GM12878 (cell line): Measurements from ENCODE around the gene RERE. TPM values are rescaled to one million over a fixed set of nuclear protein-coding genes. Genes with fewer than 3 reads are reported as not detected.

Experiments
- ATAC-seq: fragments of 200-7000 bp; cut with Tn5 transposase; 3 replicates; pipeline ENCODE4 v1.9.1; 2020; ENCODE audit warnings: mild to moderate bottlenecking, moderate library complexity
- BruUV-seq: library from RNA; stranded (reverse); fragments of 400-500 nt; replicated peaks from 2 replicates; lab custom pipeline; 2021; lab: Mats Ljungman, UMichigan
- CTCF ChIA-PET: fragments of 300-600 bp; sonication (Branson Sonifier 250); formaldehyde crosslinking; extraction: SDS; loops from one replicate; lab custom pipeline; 2021; ENCODE audit warnings: inconsistent platforms; lab: Yijun Ruan, JAX
- POLR2A ChIA-PET: fragments of 350-600 bp; formaldehyde crosslinking; extraction: SDS; loops from one replicate; lab custom pipeline; 2021; ENCODE audit warnings: inconsistent platforms; lab: Charles Lee
- RAD21 ChIA-PET: fragments of 300-600 bp; sonication (Branson Sonifier 250); formaldehyde crosslinking; loops from one replicate; lab custom pipeline; 2023; ENCODE audit warnings: antibody characterized with exemption; ENCODE audit not compliant: unreplicated experiment; lab: Charles Lee
- SMC1A ChIA-PET: fragments of 300-600 bp; sonication (Branson Sonifier 250); formaldehyde crosslinking; loops from one replicate; lab custom pipeline; 2023; ENCODE audit not compliant: unreplicated experiment, uncharacterized antibody; lab: Charles Lee
- DNase-seq: peaks from one replicate; pipeline ENCODE4 v3.0.0-alpha.2; 2011; ENCODE audit warnings: low read depth, low spot score
- FAIRE-seq: peaks from 3 replicates; lab custom pipeline; 2011; peaks lifted over from hg19 to GRCh38; lab: Jason Lieb, UNC
- H2AFZ ChIP-seq: 2 replicates; pipeline ENCODE4 v1.6.0; 2011; ENCODE audit warnings: low read depth, low read length, control low read depth; ENCODE audit not compliant: control insufficient read depth
- H3K27ac ChIP-seq: 2 replicates; pipeline ENCODE4 v1.5.1; 2011; ENCODE audit warnings: control low read depth; ENCODE audit not compliant: control insufficient read depth, insufficient read depth
- H3K27me3 ChIP-seq, 2 experiments: replicated peaks in 1 of 2; 2 replicates each; pipeline versions ENCODE4 v1.6.0 to v1.6.1; 2011; ENCODE audit warnings: low read length in 1 of 2; ENCODE audit not compliant: control insufficient read depth in 2 of 2, insufficient read depth in 2 of 2
- H3K36me3 ChIP-seq, 2 experiments: 2 replicates each; pipeline ENCODE4 v1.5.1; 2011; ENCODE audit warnings: low read length in 1 of 2; ENCODE audit not compliant: control insufficient read depth in 2 of 2, insufficient read depth in 2 of 2
- H3K4me1 ChIP-seq: 2 replicates; pipeline ENCODE4 v1.6.1; 2011; ENCODE audit warnings: mild to moderate bottlenecking, low read length, moderate library complexity, mixed read lengths; ENCODE audit not compliant: control insufficient read depth, insufficient read depth
- H3K4me2 ChIP-seq: 2 replicates; pipeline ENCODE4 v1.6.0; 2011; ENCODE audit warnings: control low read depth; ENCODE audit not compliant: control insufficient read depth, insufficient read depth
- H3K4me3 ChIP-seq: fragments of 200-600 bp; sonication (generic); 2 replicates; pipeline ENCODE4 v1.5.1; 2016
- H3K79me2 ChIP-seq: 2 replicates; pipeline ENCODE4 v1.6.0; 2011; ENCODE audit warnings: low read length; ENCODE audit not compliant: control insufficient read depth, insufficient read depth
- H3K9ac ChIP-seq: 2 replicates; pipeline ENCODE4 v1.8.0; 2011; ENCODE audit warnings: low read length, control low read depth, mixed read lengths; ENCODE audit not compliant: control insufficient read depth, insufficient read depth
- H3K9me3 ChIP-seq: replicated peaks from 3 replicates; pipeline ENCODE4 v1.5.1; 2011; ENCODE audit warnings: mild to moderate bottlenecking, low read length; ENCODE audit not compliant: control insufficient read depth, insufficient read depth
- H4K20me1 ChIP-seq: 2 replicates; pipeline ENCODE4 v1.6.0; 2011; ENCODE audit not compliant: control insufficient read depth, insufficient read depth
- CHD1 ChIP-seq: IDR thresholded peaks from 2 replicates; pipeline ENCODE4 v1.6.1; 2012; ENCODE audit warnings: low read depth, low read length, improper control_type of control experiment
- GABPA ChIP-seq: IDR thresholded peaks from 2 replicates; pipeline ENCODE4 v1.6.1; 2014; ENCODE audit warnings: antibody characterized with exemption, low read depth, mild to moderate bottlenecking, inconsistent platforms
- NFYB ChIP-seq: IDR thresholded peaks from 2 replicates; pipeline ENCODE4 v1.6.1; 2011; ENCODE audit warnings: low read depth, mild to moderate bottlenecking, low read length, improper control_type of control experiment, moderate library complexity; ENCODE audit not compliant: insufficient read depth
- NR2C1 ChIP-seq: fragments of 450-650 bp; IDR thresholded peaks from 2 replicates; pipeline ENCODE4 v1.6.1; 2017; ENCODE audit warnings: antibody characterized with exemption, mild to moderate bottlenecking, moderate library complexity
- NR2C2 ChIP-seq: IDR thresholded peaks from 2 replicates; pipeline ENCODE4 v1.6.1; 2011; ENCODE audit warnings: borderline replicate concordance, low read depth; ENCODE audit not compliant: control insufficient read depth, insufficient read length
- POLR2A ChIP-seq: IDR thresholded peaks from 2 replicates; pipeline ENCODE4 v1.6.1; 2011; ENCODE audit warnings: low read depth, mild to moderate bottlenecking, low read length
- POU2F2 ChIP-seq: IDR thresholded peaks from 3 replicates; pipeline ENCODE4 v1.6.1; 2011; ENCODE audit warnings: low read depth, mild to moderate bottlenecking, low read length, borderline replicate concordance
- RELA ChIP-seq: fragments of 450-650 bp; IDR thresholded peaks from 2 replicates; pipeline ENCODE4 v1.8.0; 2014; ENCODE audit warnings: borderline replicate concordance; ENCODE audit not compliant: partially characterized antibody
- STAT3 ChIP-seq: IDR thresholded peaks from 2 replicates; pipeline ENCODE4 v1.6.1; 2011; ENCODE audit warnings: low read depth, low read length, improper control_type of control experiment
- TCF7 ChIP-seq: IDR thresholded peaks from 2 replicates; pipeline ENCODE4 v1.6.1; 2014; ENCODE audit warnings: antibody characterized with exemption, borderline replicate concordance
- WGBS: methylation state at CpG from one replicate; pipeline ENCODE4 v1.1.6; 2016; ENCODE audit warnings: low lambda C conversion rate; ENCODE audit not compliant: insufficient replicate concordance, insufficient coverage; ENCODE audit errors: missing lambda C conversion rate; 5-methylcytosine and 5-hydroxymethylcytosine counted together
- in situ Hi-C: fragments of 300-500 bp; cut with MboI; formaldehyde crosslinking; loops from 9 replicates; pipeline ENCODE4 v1.14.3; 2018; ENCODE audit warnings: mixed read lengths
- intact Hi-C: fragments of 100-400 bp; cut with micrococcal nuclease; formaldehyde crosslinking; loops from one replicate; pipeline ENCODE4 v1.14.2; 2022; ENCODE audit not compliant: unreplicated experiment
- polyA plus RNA-seq, 11 experiments: library from polyadenylated mRNA; depleted of rRNA in 4 of 11; unstranded in 6 of 11; stranded (reverse) in 5 of 11; fragments of >200 nt; fragmentation: Nextera tagmentation in 4 of 11; fragmentation: Illumina TruSeq in 1 of 11; extraction: Ambion mirVana in 4 of 11; extraction: Trizol in 1 of 11; gene quantifications; 1 replicate in 1 of 11; 2 replicates in 10 of 11; pipeline versions ENCODE4 v1.2.1 to v1.2.3, GENCODE V29; 2011 to 2016; ENCODE audit warnings: inconsistent platforms in 2 of 11, missing spikeins in 2 of 11, low read depth in 1 of 11
- total RNA-seq, 4 experiments: library from RNA; depleted of rRNA in 3 of 4; stranded (reverse); fragments of >200 nt in 3 of 4; fragmentation: Illumina TruSeq in 1 of 4; extraction: Trizol in 1 of 4; gene quantifications; 2 replicates each; pipeline versions ENCODE4 v1.2.1 to v1.2.3, GENCODE V29; 2013 to 2021
- TF ChIP-seq, protein P1 (sequence below): fragments of 450-650 bp; IDR thresholded peaks from 2 replicates; pipeline ENCODE4 v1.6.1; 2016; ENCODE audit warnings: mild to moderate bottlenecking
- TF ChIP-seq, protein P2 (sequence below): IDR thresholded peaks from 2 replicates; pipeline ENCODE4 v1.6.1; 2012; ENCODE audit warnings: low read depth, low read length, improper control_type of control experiment
- TF ChIP-seq, protein P3 (sequence below): fragments of 450-650 bp; IDR thresholded peaks from 2 replicates; pipeline ENCODE4 v1.6.1; 2017; ENCODE audit warnings: mild to moderate bottlenecking, moderate library complexity
- TF ChIP-seq, protein P4 (sequence below): IDR thresholded peaks from 2 replicates; pipeline ENCODE4 v1.6.1; 2012; ENCODE audit warnings: improper control_type of control experiment, low read depth, low read length; ENCODE audit not compliant: insufficient replicate concordance

The RERE gene
- total and polyA plus RNA-seq, 10 of the 15 experiments (the other 5 are each of a cell fraction or from before 2014, with no cell fraction given): 5.2 to 60.5 (median 20.2) TPM

DNA sequence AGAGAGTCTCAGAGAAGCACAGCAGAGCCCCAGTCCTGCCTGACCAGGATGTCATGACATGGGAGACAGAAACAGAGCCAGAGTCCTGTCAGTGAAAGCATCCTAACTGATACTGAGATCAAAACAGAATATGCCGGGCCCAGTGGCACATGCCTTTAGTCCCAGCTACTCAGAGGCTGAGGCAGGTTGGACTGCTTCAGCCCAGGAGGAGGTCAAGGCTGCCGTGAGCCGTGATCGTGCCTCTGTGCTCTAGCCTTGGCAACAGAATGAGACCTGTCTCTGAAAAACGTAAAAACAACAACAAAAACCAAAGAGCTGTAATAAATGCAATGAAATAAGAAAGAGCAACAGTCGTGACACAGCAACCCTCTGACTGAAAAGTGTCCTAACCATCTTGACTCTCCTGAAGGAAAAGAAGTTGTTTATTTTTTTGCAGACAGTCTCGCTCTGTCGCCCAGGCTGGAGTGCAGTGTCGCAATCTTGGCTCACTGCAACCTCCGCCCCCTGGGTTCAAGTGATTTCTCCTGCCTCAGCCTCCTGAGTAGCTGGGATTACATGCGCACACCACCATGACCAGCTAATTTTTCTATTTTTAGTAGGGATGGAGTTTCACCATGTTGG, 310.3 kb downstream of the RERE start:
- H3K4me3 ChIP-seq: no peak overlapping the region
- no peaks in the 10 kb centered on the region for H3K9me3 ChIP-seq
- H3K36me3 ChIP-seq: peaks cover 0 to 3% of the 10 kb centered on the region in 2 experiments; a peak in 1 of 4 replicates
- H3K27ac ChIP-seq: no peak overlapping the region
- no peak for FAIRE-seq
- in situ Hi-C loops: no loop called here
- no peaks in the 10 kb centered on the region for H3K27me3 ChIP-seq
- H2AFZ ChIP-seq: no peak overlapping the region
- ChIA-PET SMC1A (interaction anchor here (1.1 to 1.4 kb wide), 2 partner anchors 9 to 27 kb away, joined by 4 read pairs; no protein-coding TSS in a partner anchor), POLR2A (no interaction called here), CTCF (interaction anchor here (1.4 kb wide), 1 partner anchor 14 kb away, joined by 3 read pairs; no protein-coding TSS in a partner anchor), RAD21 (no interaction called here)
- no peak overlapping the region for H3K4me2 ChIP-seq
- H3K79me2 ChIP-seq: peaks cover 2% of the 10 kb centered on the region
- intact Hi-C loops: no loop called here
- peaks cover 15% of the 10 kb centered on the region for H3K4me1 ChIP-seq
- no peak for ATAC-seq
- H3K9ac ChIP-seq: no peak overlapping the region
- no peaks in the 10 kb centered on the region for H4K20me1 ChIP-seq
- no TSS peak for BruUV-seq
- WGBS: 94% methylated on average over 11 of the region's 11 CpGs
- DNase-seq: no peak
- TF ChIP-seq NR2C1 (no peak), TCF7 (no peak), NFYB (no peak), GABPA (no peak), STAT3 (no peak), POLR2A (no peak), CHD1 (no peak), RELA (no peak), NR2C2 (no peak), POU2F2 (no peak)
- TF ChIP-seq, protein P1, sequence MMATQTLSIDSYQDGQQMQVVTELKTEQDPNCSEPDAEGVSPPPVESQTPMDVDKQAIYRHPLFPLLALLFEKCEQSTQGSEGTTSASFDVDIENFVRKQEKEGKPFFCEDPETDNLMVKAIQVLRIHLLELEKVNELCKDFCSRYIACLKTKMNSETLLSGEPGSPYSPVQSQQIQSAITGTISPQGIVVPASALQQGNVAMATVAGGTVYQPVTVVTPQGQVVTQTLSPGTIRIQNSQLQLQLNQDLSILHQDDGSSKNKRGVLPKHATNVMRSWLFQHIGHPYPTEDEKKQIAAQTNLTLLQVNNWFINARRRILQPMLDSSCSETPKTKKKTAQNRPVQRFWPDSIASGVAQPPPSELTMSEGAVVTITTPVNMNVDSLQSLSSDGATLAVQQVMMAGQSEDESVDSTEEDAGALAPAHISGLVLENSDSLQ: no peak
- TF ChIP-seq, protein P2, sequence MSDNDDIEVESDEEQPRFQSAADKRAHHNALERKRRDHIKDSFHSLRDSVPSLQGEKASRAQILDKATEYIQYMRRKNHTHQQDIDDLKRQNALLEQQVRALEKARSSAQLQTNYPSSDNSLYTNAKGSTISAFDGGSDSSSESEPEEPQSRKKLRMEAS: no peak
- TF ChIP-seq, protein P3, sequence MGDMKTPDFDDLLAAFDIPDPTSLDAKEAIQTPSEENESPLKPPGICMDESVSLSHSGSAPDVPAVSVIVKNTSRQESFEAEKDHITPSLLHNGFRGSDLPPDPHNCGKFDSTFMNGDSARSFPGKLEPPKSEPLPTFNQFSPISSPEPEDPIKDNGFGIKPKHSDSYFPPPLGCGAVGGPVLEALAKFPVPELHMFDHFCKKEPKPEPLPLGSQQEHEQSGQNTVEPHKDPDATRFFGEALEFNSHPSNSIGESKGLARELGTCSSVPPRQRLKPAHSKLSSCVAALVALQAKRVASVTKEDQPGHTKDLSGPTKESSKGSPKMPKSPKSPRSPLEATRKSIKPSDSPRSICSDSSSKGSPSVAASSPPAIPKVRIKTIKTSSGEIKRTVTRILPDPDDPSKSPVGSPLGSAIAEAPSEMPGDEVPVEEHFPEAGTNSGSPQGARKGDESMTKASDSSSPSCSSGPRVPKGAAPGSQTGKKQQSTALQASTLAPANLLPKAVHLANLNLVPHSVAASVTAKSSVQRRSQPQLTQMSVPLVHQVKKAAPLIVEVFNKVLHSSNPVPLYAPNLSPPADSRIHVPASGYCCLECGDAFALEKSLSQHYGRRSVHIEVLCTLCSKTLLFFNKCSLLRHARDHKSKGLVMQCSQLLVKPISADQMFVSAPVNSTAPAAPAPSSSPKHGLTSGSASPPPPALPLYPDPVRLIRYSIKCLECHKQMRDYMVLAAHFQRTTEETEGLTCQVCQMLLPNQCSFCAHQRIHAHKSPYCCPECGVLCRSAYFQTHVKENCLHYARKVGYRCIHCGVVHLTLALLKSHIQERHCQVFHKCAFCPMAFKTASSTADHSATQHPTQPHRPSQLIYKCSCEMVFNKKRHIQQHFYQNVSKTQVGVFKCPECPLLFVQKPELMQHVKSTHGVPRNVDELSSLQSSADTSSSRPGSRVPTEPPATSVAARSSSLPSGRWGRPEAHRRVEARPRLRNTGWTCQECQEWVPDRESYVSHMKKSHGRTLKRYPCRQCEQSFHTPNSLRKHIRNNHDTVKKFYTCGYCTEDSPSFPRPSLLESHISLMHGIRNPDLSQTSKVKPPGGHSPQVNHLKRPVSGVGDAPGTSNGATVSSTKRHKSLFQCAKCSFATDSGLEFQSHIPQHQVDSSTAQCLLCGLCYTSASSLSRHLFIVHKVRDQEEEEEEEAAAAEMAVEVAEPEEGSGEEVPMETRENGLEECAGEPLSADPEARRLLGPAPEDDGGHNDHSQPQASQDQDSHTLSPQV: no peak
- TF ChIP-seq, protein P4, sequence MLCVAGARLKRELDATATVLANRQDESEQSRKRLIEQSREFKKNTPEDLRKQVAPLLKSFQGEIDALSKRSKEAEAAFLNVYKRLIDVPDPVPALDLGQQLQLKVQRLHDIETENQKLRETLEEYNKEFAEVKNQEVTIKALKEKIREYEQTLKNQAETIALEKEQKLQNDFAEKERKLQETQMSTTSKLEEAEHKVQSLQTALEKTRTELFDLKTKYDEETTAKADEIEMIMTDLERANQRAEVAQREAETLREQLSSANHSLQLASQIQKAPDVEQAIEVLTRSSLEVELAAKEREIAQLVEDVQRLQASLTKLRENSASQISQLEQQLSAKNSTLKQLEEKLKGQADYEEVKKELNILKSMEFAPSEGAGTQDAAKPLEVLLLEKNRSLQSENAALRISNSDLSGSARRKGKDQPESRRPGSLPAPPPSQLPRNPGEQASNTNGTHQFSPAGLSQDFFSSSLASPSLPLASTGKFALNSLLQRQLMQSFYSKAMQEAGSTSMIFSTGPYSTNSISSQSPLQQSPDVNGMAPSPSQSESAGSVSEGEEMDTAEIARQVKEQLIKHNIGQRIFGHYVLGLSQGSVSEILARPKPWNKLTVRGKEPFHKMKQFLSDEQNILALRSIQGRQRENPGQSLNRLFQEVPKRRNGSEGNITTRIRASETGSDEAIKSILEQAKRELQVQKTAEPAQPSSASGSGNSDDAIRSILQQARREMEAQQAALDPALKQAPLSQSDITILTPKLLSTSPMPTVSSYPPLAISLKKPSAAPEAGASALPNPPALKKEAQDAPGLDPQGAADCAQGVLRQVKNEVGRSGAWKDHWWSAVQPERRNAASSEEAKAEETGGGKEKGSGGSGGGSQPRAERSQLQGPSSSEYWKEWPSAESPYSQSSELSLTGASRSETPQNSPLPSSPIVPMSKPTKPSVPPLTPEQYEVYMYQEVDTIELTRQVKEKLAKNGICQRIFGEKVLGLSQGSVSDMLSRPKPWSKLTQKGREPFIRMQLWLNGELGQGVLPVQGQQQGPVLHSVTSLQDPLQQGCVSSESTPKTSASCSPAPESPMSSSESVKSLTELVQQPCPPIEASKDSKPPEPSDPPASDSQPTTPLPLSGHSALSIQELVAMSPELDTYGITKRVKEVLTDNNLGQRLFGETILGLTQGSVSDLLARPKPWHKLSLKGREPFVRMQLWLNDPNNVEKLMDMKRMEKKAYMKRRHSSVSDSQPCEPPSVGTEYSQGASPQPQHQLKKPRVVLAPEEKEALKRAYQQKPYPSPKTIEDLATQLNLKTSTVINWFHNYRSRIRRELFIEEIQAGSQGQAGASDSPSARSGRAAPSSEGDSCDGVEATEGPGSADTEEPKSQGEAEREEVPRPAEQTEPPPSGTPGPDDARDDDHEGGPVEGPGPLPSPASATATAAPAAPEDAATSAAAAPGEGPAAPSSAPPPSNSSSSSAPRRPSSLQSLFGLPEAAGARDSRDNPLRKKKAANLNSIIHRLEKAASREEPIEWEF: no peak
